HG03064 (cell line): ENCODE data around the gene LAMC1.
"Not testable (repeated sequence)": the region's sequence is repeated elsewhere in the genome, so short reads cannot be mapped to it uniquely, and the experiment has no call there.

Source experiments
- ATAC-seq: cut with Tn5 transposase; IDR thresholded peaks from one replicate; pipeline ENCODE4 v1.9.1; 2021; ENCODE audit warnings: low read depth; ENCODE audit not compliant: unreplicated experiment

LAMC1 gene

GRCh38 chr1:183142171-183142570 is 119.0 kb downstream of the LAMC1 start:
- no peak for ATAC-seq

- ATAC-seq = no peak
Observed at GRCh38 chr1:183143576-183144315, 120.5 kb downstream of the LAMC1 start.

GRCh38 chr1:183144752-183145151 is 121.5 kb downstream of the LAMC1 start:
- ATAC-seq = no peak

- no peak for ATAC-seq
Observed at GRCh38 chr1:183147735-183148134, 124.5 kb downstream of the LAMC1 start.

- ATAC-seq = no peak
Observed at GRCh38 chr1:183148599-183148998, 125.4 kb downstream of the LAMC1 start.

GRCh38 chr1:183149273-183149672 is 126.1 kb downstream of the LAMC1 start:
- ATAC-seq = no peak

- ATAC-seq = not testable (repeated sequence)
Observed at GRCh38 chr1:183150032-183150431, 126.8 kb downstream of the LAMC1 start.

- ATAC-seq = no peak
Observed at GRCh38 chr1:183150445-183150844, 127.2 kb downstream of the LAMC1 start.

- ATAC-seq = no peak
Observed at GRCh38 chr1:183152180-183152579, 129.0 kb downstream of the LAMC1 start.

- ATAC-seq = no peak
Observed at GRCh38 chr1:183155939-183156338, 132.7 kb downstream of the LAMC1 start.

- no peak for ATAC-seq
Observed at GRCh38 chr1:183159960-183160359, 136.7 kb downstream of the LAMC1 start.

- no peak for ATAC-seq
Observed at GRCh38 chr1:183161391-183161790, 138.2 kb downstream of the LAMC1 start.

GRCh38 chr1:183163316-183163715 is 140.1 kb downstream of the LAMC1 start:
- ATAC-seq = no peak

GRCh38 chr1:183164340-183164739 is 141.1 kb downstream of the LAMC1 start:
- ATAC-seq = no peak

- no peak for ATAC-seq
Observed at GRCh38 chr1:183164963-183165362, 141.7 kb downstream of the LAMC1 start.

- no peak for ATAC-seq
Observed at GRCh38 chr1:183165456-183165855, 142.2 kb downstream of the LAMC1 start.

- ATAC-seq = no peak
Observed at GRCh38 chr1:183166454-183166853, 143.2 kb downstream of the LAMC1 start.

GRCh38 chr1:183167676-183168075 is 144.5 kb downstream of the LAMC1 start:
- no peak for ATAC-seq

GRCh38 chr1:183168308-183168707 is 145.1 kb downstream of the LAMC1 start:
- no peak for ATAC-seq

- ATAC-seq = no peak
Observed at GRCh38 chr1:183173828-183174227, 150.6 kb downstream of the LAMC1 start.

- no peak for ATAC-seq
Observed at GRCh38 chr1:183175631-183176030, 152.4 kb downstream of the LAMC1 start.

- ATAC-seq = no peak
Observed at GRCh38 chr1:183178545-183178944, 155.3 kb downstream of the LAMC1 start.

- no peak for ATAC-seq
Observed at GRCh38 chr1:183179033-183179432, 155.8 kb downstream of the LAMC1 start.
